Stomach (tissue), 9 donors: ENCODE data around the gene LSM3. TPM values are rescaled to one million over a fixed set of nuclear protein-coding genes. Genes with fewer than 3 reads are reported as not detected.

Source experiments
- DNase-seq, 2 donors: peaks; one replicate each; pipeline versions ENCODE4 v3.0.0 to v3.0.0-alpha.2; 2013 to 2019
- H3K27ac ChIP-seq, 5 donors: fragments of 200-600 bp in 4 of 5; sonication (generic) in 4 of 5; one replicate each; pipeline ENCODE4 v1.5.1; 2013 to 2019; ENCODE audit warnings: mild to moderate bottlenecking in 1 of 5, moderate library complexity in 1 of 5
- H3K27me3 ChIP-seq, 3 donors: fragments of 200-600 bp; sonication (generic); one replicate each; pipeline ENCODE4 v1.5.1; 2017 to 2019; ENCODE audit warnings: mixed run types in 1 of 3
- H3K36me3 ChIP-seq, 4 donors: fragments of 200-600 bp; sonication (generic); 1 replicate in 3 of 4; 2 replicates in 1 of 4; pipeline ENCODE4 v1.5.1; 2016 to 2019
- H3K4me1 ChIP-seq, 4 donors: fragments of 200-600 bp; sonication (generic); one replicate each; pipeline ENCODE4 v1.5.1; 2016 to 2019
- H3K4me3 ChIP-seq, 4 donors: fragments of 200-600 bp; sonication (generic) in 3 of 4; one replicate each; pipeline ENCODE4 v1.5.1; 2016 to 2019; ENCODE audit warnings: mild to moderate bottlenecking in 1 of 4
- H3K9me3 ChIP-seq, 4 donors: fragments of 200-600 bp; sonication (generic); one replicate each; pipeline ENCODE4 v1.5.1; 2016 to 2019
- CTCF ChIP-seq, 7 experiments: fragments of 450-650 bp in 4 of 7; fragments of 200-600 bp in 3 of 7; sonication (generic) in 3 of 7; IDR thresholded peaks; one replicate each; pipeline ENCODE4 v1.5.1; 2016 to 2019; ENCODE audit warnings: antibody characterized with exemption in 7 of 7, control low read depth in 2 of 7, mild to moderate bottlenecking in 1 of 7
- EP300 ChIP-seq: sonication (generic); formaldehyde crosslinking; IDR thresholded peaks from one replicate; pipeline ENCODE4 v1.6.1; 2017; ENCODE audit warnings: antibody characterized with exemption
- POLR2A ChIP-seq, 4 donors: fragments of 450-650 bp; IDR thresholded peaks; one replicate each; pipeline ENCODE4 v1.6.1; 2016; ENCODE audit warnings: antibody characterized with exemption in 4 of 4, control low read depth in 2 of 4, mild to moderate bottlenecking in 1 of 4, moderate library complexity in 1 of 4
- POLR2AphosphoS5 ChIP-seq, 3 donors: sonication (generic); formaldehyde crosslinking; IDR thresholded peaks; one replicate each; pipeline ENCODE4 v1.6.1; 2016; ENCODE audit warnings: antibody characterized with exemption in 3 of 3
- WGBS, 5 donors: extraction: QIAGEN DNeasy Blood & Tissue Kit in 3 of 5; methylation state at CpG; one replicate each; pipeline versions ENCODE4 v1.1.5 to v1.1.7; 2013 to 2018; 5-methylcytosine and 5-hydroxymethylcytosine counted together
- intact Hi-C: fragments of 100-400 bp; cut with DNase I; formaldehyde crosslinking; loops from one replicate; pipeline ENCODE4 v1.15.1; 2023; ENCODE audit warnings: low total_unique reads
- polyA plus RNA-seq, 3 donors: library from polyadenylated mRNA; stranded (reverse); fragments of 200-250 nt; gene quantifications; one replicate each; pipeline ENCODE4 v1.2.3, GENCODE V29; 2013
- total RNA-seq, 5 donors: library from RNA; depleted of rRNA; stranded (reverse); fragments of >200 nt; gene quantifications; one replicate each; pipeline versions ENCODE4 v1.1.0 to v1.2.3, GENCODE V29; 2014 to 2016
- donor health status: healthy with polysubstance abuse.
- donor health status: Bipolar disorder and iron deficiency.
- donor health status: healthy.

The LSM3 gene
- total and polyA plus RNA-seq, 8 donors = 2.2 to 15.0 (median 11.0) TPM

GRCh38 chr3:14169871-14170270, 8.7 kb upstream of the LSM3 start:
- Histone ChIP-seq H3K9me3 (no peaks in the 10 kb centered on the region), H3K4me1 (peaks cover 0 to 14% (median 4%) of the 10 kb centered on the region in 4 donors), H3K27ac (no peak overlapping the region), H3K4me3 (no peak overlapping the region), H3K36me3 (peaks cover 68 to 85% (median 82%) of the 10 kb centered on the region in 4 donors), H3K27me3 (no peaks in the 10 kb centered on the region)
- intact Hi-C loops = loop anchor here (10.0 kb wide), 1 partner anchor 45 kb away; the partner anchor contains the start of genes CHCHD4 and TMEM43
- no peak for DNase-seq
- TF ChIP-seq POLR2AphosphoS5 (IDR thresholded peaks at IDR 0.05) (no peak), EP300 (no peak), POLR2A (IDR thresholded peaks at IDR 0.05) (no peak), CTCF (IDR thresholded peaks at IDR 0.05) (no peak)

- intact Hi-C loops = loop anchor here (10.0 kb wide), 1 partner anchor 46 kb away; the partner anchor contains the start of genes CHCHD4 and TMEM43
- no peaks in the 10 kb centered on the region for H3K27me3 ChIP-seq
- peaks cover 0 to 21% (median 11%) of the 10 kb centered on the region in 4 donors for H3K4me1 ChIP-seq
- no peak overlapping the region for H3K4me3 ChIP-seq
- 72 to 92% (median 86%) methylated on average over 2 of the region's 2 CpGs for WGBS, 5 donors
- DNase-seq = no peak
- peaks cover 60 to 78% (median 74%) of the 10 kb centered on the region in 4 donors for H3K36me3 ChIP-seq
- no peaks in the 10 kb centered on the region for H3K9me3 ChIP-seq
- TF ChIP-seq CTCF (IDR thresholded peaks at IDR 0.05) (no peak), POLR2A (IDR thresholded peaks at IDR 0.05) (no peak), POLR2AphosphoS5 (IDR thresholded peaks at IDR 0.05) (no peak), EP300 (no peak)
- no peak overlapping the region for H3K27ac ChIP-seq
Observed at GRCh38 chr3:14170531-14171159, 8.0 kb upstream of the LSM3 start.

GRCh38 chr3:14172496-14172895, 6.1 kb upstream of the LSM3 start:
- H3K4me3 ChIP-seq = no peak overlapping the region
- no peaks in the 10 kb centered on the region for H3K27me3 ChIP-seq
- H3K9me3 ChIP-seq = no peaks in the 10 kb centered on the region
- H3K27ac ChIP-seq = no peak overlapping the region
- TF ChIP-seq CTCF (IDR thresholded peaks at IDR 0.05) (no peak), POLR2A (IDR thresholded peaks at IDR 0.05) (no peak), EP300 (no peak), POLR2AphosphoS5 (IDR thresholded peaks at IDR 0.05) (no peak)
- peaks cover 9 to 40% (median 28%) of the 10 kb centered on the region in 4 donors for H3K4me1 ChIP-seq
- WGBS, 5 donors = 92 to 96% (median 96%) methylated on average over 5 of the region's 5 CpGs
- no peak for DNase-seq
- H3K36me3 ChIP-seq = peaks cover 43 to 59% (median 56%) of the 10 kb centered on the region in 4 donors
- intact Hi-C loops = loop anchor here (10.0 kb wide), 1 partner anchor 48 kb away; the partner anchor contains the start of genes CHCHD4 and TMEM43

DNA sequence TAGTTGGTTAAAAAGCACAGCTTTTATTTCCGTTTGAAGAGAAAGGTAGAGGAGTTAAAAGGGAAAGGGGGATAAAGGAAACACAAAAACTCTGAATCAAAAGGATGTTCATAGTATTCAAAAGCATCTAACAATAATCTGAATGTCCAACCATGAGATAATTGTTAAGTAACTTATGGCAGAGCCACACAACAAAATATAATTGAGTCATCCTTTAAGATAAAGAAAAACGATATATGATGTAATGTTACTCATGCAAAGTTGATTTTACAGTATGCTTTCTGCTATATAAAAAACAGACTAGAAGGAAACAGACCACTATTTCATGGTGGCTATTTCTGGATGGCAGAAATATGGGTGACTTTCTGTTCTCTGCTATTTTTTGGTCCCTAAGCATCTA, 4.1 kb upstream of the LSM3 start:
- Histone ChIP-seq H3K4me3 (no peak overlapping the region), H3K27me3 (no peaks in the 10 kb centered on the region), H3K36me3 (peaks cover 30 to 39% (median 36%) of the 10 kb centered on the region in 4 donors), H3K27ac (no peak overlapping the region), H3K9me3 (no peaks in the 10 kb centered on the region), H3K4me1 (peaks cover 15 to 50% (median 38%) of the 10 kb centered on the region in 4 donors)
- DNase-seq = no peak
- intact Hi-C loops = loop anchor here (10.0 kb wide), 1 partner anchor 50 kb away; the partner anchor contains the start of genes CHCHD4 and TMEM43
- TF ChIP-seq EP300 = no peak
- no peak for TF ChIP-seq POLR2AphosphoS5 (IDR thresholded peaks at IDR 0.05)
- no peak for TF ChIP-seq CTCF (IDR thresholded peaks at IDR 0.05)
- TF ChIP-seq POLR2A (IDR thresholded peaks at IDR 0.05) = no peak
- 65 to 82% (median 67%) methylated on average over 2 of the region's 2 CpGs for WGBS, 5 donors
